ENCODE measurements around the gene UBP1.

GRCh38 chr3:33424606-33425452, 15.4 kb downstream of the UBP1 start:
- no peak for TF ChIP-seq TEAD4 (IDR thresholded peaks at IDR 0.05)
- TF ChIP-seq RAD21 (IDR thresholded peaks at IDR 0.05; ENCODE audit: low read depth) = no peak
- no peak for TF ChIP-seq EGR1 (IDR thresholded peaks at IDR 0.05)
- TF ChIP-seq FOXM1 (IDR thresholded peaks at IDR 0.05; ENCODE audit: borderline replicate concordance, low read depth) = no peak
- no peak for TF ChIP-seq TCF12 (IDR thresholded peaks at IDR 0.05; ENCODE audit: low read depth)
- no peak for TF ChIP-seq ZBTB7A (IDR thresholded peaks at IDR 0.05; ENCODE audit: low read depth)
- no peak for TF ChIP-seq EP300 (IDR thresholded peaks at IDR 0.05; ENCODE audit: borderline replicate concordance)
- no peak for TF ChIP-seq NFIC (IDR thresholded peaks at IDR 0.05)
- no peak for TF ChIP-seq YY1 (IDR thresholded peaks at IDR 0.05; ENCODE audit: low read depth)
- no peak for TF ChIP-seq MAX (IDR thresholded peaks at IDR 0.05)
- TF ChIP-seq, protein P1, sequence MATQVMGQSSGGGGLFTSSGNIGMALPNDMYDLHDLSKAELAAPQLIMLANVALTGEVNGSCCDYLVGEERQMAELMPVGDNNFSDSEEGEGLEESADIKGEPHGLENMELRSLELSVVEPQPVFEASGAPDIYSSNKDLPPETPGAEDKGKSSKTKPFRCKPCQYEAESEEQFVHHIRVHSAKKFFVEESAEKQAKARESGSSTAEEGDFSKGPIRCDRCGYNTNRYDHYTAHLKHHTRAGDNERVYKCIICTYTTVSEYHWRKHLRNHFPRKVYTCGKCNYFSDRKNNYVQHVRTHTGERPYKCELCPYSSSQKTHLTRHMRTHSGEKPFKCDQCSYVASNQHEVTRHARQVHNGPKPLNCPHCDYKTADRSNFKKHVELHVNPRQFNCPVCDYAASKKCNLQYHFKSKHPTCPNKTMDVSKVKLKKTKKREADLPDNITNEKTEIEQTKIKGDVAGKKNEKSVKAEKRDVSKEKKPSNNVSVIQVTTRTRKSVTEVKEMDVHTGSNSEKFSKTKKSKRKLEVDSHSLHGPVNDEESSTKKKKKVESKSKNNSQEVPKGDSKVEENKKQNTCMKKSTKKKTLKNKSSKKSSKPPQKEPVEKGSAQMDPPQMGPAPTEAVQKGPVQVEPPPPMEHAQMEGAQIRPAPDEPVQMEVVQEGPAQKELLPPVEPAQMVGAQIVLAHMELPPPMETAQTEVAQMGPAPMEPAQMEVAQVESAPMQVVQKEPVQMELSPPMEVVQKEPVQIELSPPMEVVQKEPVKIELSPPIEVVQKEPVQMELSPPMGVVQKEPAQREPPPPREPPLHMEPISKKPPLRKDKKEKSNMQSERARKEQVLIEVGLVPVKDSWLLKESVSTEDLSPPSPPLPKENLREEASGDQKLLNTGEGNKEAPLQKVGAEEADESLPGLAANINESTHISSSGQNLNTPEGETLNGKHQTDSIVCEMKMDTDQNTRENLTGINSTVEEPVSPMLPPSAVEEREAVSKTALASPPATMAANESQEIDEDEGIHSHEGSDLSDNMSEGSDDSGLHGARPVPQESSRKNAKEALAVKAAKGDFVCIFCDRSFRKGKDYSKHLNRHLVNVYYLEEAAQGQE (IDR thresholded peaks at IDR 0.05; ENCODE audit: low read depth) = no peak

Data from Ishikawa (cell line).